ENCODE data around the gene SLC5A10.
"Not testable (repeated sequence)": the region's sequence is repeated elsewhere in the genome, so short reads cannot be mapped to it uniquely, and the experiment has no call there.

- not testable (repeated sequence) for TF ChIP-seq CTCF (IDR thresholded peaks at IDR 0.05; ENCODE audit: low read depth, low read length, missing input control); ZBTB33 (IDR thresholded peaks at IDR 0.05); SP1 (IDR thresholded peaks at IDR 0.05); RXRA (IDR thresholded peaks at IDR 0.05)
These were observed 110.2 kb downstream of the SLC5A10 start for GRCh38 chr17:19062009-19062717.

All from liver (tissue), 3 donors.